Hepatocyte (in vitro differentiated cells): Measurements from ENCODE around the gene RPGRIP1. TPM values are rescaled to one million over a fixed set of nuclear protein-coding genes. Genes with fewer than 3 reads are reported as not detected.

Experiments
- DNase-seq: peaks from one replicate; pipeline ENCODE4 v3.0.0-alpha.2; 2016; ENCODE audit warnings: low spot score
- H2AFZ ChIP-seq: fragments of 200-600 bp; sonication (generic); 2 replicates; pipeline ENCODE4 v1.6.0; 2016; ENCODE audit warnings: antibody characterized with exemption, mild to moderate bottlenecking
- H3K27ac ChIP-seq: fragments of 200-600 bp; sonication (generic); 2 replicates; pipeline ENCODE4 v1.5.1; 2016; ENCODE audit warnings: mild to moderate bottlenecking
- H3K27me3 ChIP-seq: fragments of 200-600 bp; sonication (generic); 2 replicates; pipeline ENCODE4 v1.6.1; 2016
- H3K36me3 ChIP-seq: fragments of 200-600 bp; sonication (generic); replicated peaks from 2 replicates; pipeline ENCODE4 v1.5.1; 2016; ENCODE audit warnings: low read depth; ENCODE audit not compliant: insufficient read depth
- H3K4me1 ChIP-seq: fragments of 200-600 bp; sonication (generic); 2 replicates; pipeline ENCODE4 v1.5.1; 2016; ENCODE audit warnings: mild to moderate bottlenecking, moderate library complexity; ENCODE audit not compliant: insufficient read depth
- H3K4me2 ChIP-seq: fragments of 200-600 bp; sonication (generic); 2 replicates; pipeline ENCODE4 v1.6.0; 2016
- H3K4me3 ChIP-seq: fragments of 200-600 bp; sonication (generic); 2 replicates; pipeline ENCODE4 v1.5.1; 2016; ENCODE audit warnings: mild to moderate bottlenecking
- H3K79me2 ChIP-seq: fragments of 200-600 bp; sonication (generic); 2 replicates; pipeline ENCODE4 v1.6.0; 2017; ENCODE audit warnings: mild to moderate bottlenecking
- H3K9me2 ChIP-seq: fragments of 200-600 bp; sonication (generic); replicated peaks from 2 replicates; pipeline ENCODE4 v1.6.0; 2017; ENCODE audit warnings: mild to moderate bottlenecking; ENCODE audit not compliant: insufficient read depth
- H3K9me3 ChIP-seq: fragments of 200-600 bp; sonication (generic); 2 replicates; pipeline ENCODE4 v1.5.1; 2016; ENCODE audit warnings: low read depth, mild to moderate bottlenecking
- H4K20me1 ChIP-seq: fragments of 200-600 bp; sonication (generic); 2 replicates; pipeline ENCODE4 v1.6.0; 2016; ENCODE audit warnings: mild to moderate bottlenecking; ENCODE audit not compliant: insufficient read depth, poor library complexity, severe bottlenecking
- EZH2 ChIP-seq: fragments of 200-600 bp; sonication (generic); IDR thresholded peaks from 2 replicates; pipeline ENCODE4 v1.6.1; 2016; ENCODE audit warnings: antibody characterized with exemption, mild to moderate bottlenecking, borderline replicate concordance
- EZH2phosphoT487 ChIP-seq: fragments of 200-600 bp; sonication (generic); IDR thresholded peaks from one replicate; pipeline ENCODE4 v1.6.1; 2018; ENCODE audit warnings: antibody characterized with exemption, mild to moderate bottlenecking, low read depth, moderate library complexity; ENCODE audit not compliant: unreplicated experiment, severe bottlenecking
- WGBS: methylation state at CpG from one replicate; pipeline ENCODE4 v1.1.6; 2016; ENCODE audit warnings: low lambda C conversion rate; ENCODE audit errors: missing lambda C conversion rate; 5-methylcytosine and 5-hydroxymethylcytosine counted together
- polyA plus RNA-seq: library from polyadenylated mRNA; unstranded; fragments of >200 nt; fragmentation: Nextera tagmentation; extraction: Ambion mirVana; gene quantifications from 2 replicates; pipeline ENCODE4 v1.2.1, GENCODE V29; 2016
- total RNA-seq: library from RNA; depleted of rRNA; stranded (reverse); fragments of >200 nt; gene quantifications from 2 replicates; pipeline ENCODE4 v1.2.3, GENCODE V29; 2014
- TF ChIP-seq, protein P1 (sequence below): fragments of 200-600 bp; sonication (generic); IDR thresholded peaks from 2 replicates; pipeline ENCODE4 v1.5.1; 2016; ENCODE audit warnings: antibody characterized with exemption, mild to moderate bottlenecking; ENCODE audit not compliant: poor library complexity

The RPGRIP1 gene
- total and polyA plus RNA-seq, 2 experiments from 2014 or later: 0.07 TPM; not detected in 1

DNA sequence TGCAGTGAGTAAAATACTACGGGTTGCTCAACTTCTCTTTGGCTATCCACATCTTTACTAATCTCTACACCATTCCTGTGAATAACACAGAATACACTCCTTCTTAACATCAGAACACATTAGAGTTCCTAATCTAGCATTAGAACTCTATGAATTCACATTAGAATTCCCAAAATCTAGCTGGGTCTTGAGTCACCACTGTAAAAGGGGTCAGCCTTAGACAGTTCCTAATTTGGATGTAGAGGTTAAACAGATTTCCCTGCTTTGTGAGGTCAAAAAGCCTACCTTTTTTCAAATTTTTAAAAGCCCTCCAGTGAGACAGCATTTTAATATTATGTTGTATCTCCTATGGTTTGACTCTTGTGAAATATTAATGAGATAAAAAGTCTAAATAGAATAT, 18.1 kb upstream of the RPGRIP1 start:
- 88% methylated on average over 1 of the region's 1 CpG for WGBS
- Histone ChIP-seq H3K9me3 (no peaks in the 10 kb centered on the region), H3K4me2 (peak overlapping the region; percentile 90), H3K27me3 (no peaks in the 10 kb centered on the region), H3K4me3 (no peak overlapping the region), H3K36me3 (peaks cover 10% of the 10 kb centered on the region), H3K79me2 (peaks cover 100% of the 10 kb centered on the region), H3K4me1 (peaks cover 59% of the 10 kb centered on the region), H2AFZ (no peak overlapping the region), H3K9me2 (no peaks in the 10 kb centered on the region), H4K20me1 (peaks cover 100% of the 10 kb centered on the region), H3K27ac (no peak overlapping the region)
- TF ChIP-seq EZH2: no peak
- no peak for TF ChIP-seq EZH2phosphoT487
- TF ChIP-seq, protein P1, sequence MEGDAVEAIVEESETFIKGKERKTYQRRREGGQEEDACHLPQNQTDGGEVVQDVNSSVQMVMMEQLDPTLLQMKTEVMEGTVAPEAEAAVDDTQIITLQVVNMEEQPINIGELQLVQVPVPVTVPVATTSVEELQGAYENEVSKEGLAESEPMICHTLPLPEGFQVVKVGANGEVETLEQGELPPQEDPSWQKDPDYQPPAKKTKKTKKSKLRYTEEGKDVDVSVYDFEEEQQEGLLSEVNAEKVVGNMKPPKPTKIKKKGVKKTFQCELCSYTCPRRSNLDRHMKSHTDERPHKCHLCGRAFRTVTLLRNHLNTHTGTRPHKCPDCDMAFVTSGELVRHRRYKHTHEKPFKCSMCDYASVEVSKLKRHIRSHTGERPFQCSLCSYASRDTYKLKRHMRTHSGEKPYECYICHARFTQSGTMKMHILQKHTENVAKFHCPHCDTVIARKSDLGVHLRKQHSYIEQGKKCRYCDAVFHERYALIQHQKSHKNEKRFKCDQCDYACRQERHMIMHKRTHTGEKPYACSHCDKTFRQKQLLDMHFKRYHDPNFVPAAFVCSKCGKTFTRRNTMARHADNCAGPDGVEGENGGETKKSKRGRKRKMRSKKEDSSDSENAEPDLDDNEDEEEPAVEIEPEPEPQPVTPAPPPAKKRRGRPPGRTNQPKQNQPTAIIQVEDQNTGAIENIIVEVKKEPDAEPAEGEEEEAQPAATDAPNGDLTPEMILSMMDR: no peak
- DNase-seq: no peak

GRCh38 chr14:21262410-21262809, 17.5 kb upstream of the RPGRIP1 start:
- no peak overlapping the region for H2AFZ ChIP-seq
- peaks cover 10% of the 10 kb centered on the region for H3K36me3 ChIP-seq
- H4K20me1 ChIP-seq: peaks cover 100% of the 10 kb centered on the region
- peak overlapping the region; percentile 90 for H3K4me2 ChIP-seq
- 72% methylated on average over 3 of the region's 3 CpGs for WGBS
- no peak overlapping the region for H3K4me3 ChIP-seq
- no peaks in the 10 kb centered on the region for H3K9me3 ChIP-seq
- no peak for DNase-seq
- H3K27ac ChIP-seq: no peak overlapping the region
- TF ChIP-seq EZH2phosphoT487 (no peak), EZH2 (no peak)
- TF ChIP-seq, protein P1: no peak
- H3K4me1 ChIP-seq: peaks cover 54% of the 10 kb centered on the region
- H3K79me2 ChIP-seq: peaks cover 100% of the 10 kb centered on the region
- H3K9me2 ChIP-seq: no peaks in the 10 kb centered on the region
- no peaks in the 10 kb centered on the region for H3K27me3 ChIP-seq

DNA sequence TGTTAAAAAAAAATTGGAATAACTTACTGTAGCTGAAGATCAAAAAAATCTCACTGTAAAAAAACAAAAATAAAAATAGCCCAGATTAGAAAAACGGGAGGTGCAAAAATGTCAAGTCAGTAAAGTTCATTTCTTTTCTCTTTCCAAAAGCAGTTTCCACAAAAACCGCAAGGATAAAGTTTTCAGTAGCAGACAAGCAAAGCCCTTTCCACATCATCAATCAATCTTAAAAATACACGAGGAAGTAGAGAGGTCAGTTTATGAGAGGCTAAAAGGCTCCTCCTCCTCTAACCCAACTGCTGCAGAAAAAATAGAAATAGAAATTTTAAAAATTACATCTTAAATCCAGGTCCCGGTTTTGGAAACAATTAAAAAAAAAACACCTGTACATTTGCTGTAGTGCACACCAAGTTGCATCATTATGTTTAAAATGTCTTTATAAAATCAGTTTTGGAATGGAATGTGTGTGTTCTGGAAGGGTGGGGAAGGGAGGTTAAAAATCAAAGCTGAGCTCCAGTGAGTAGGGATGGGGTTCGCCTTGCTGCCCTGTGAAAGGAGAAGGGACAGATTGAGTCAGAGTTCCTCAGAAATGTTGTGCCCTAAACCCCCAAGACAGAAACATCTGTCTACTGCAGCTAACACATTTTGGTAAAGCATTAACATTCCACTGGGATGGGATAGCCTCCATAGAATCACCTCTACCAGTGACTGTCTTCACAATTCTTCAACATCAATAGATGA, 16.4 kb upstream of the RPGRIP1 start:
- peak overlapping the region; percentile 50 for H3K27ac ChIP-seq
- no peak overlapping the region for H2AFZ ChIP-seq
- H3K4me2 ChIP-seq: peak overlapping the region; percentile 90
- peaks cover 44% of the 10 kb centered on the region for H3K4me1 ChIP-seq
- 48% methylated on average over 5 of the region's 5 CpGs for WGBS
- TF ChIP-seq EZH2: no peak
- TF ChIP-seq, protein P1: no peak
- no peak for TF ChIP-seq EZH2phosphoT487
- no peaks in the 10 kb centered on the region for H3K27me3 ChIP-seq
- H4K20me1 ChIP-seq: peaks cover 100% of the 10 kb centered on the region
- peaks cover 14% of the 10 kb centered on the region for H3K36me3 ChIP-seq
- no peak for DNase-seq
- no peaks in the 10 kb centered on the region for H3K9me3 ChIP-seq
- H3K4me3 ChIP-seq: no peak overlapping the region
- H3K9me2 ChIP-seq: no peaks in the 10 kb centered on the region
- peaks cover 100% of the 10 kb centered on the region for H3K79me2 ChIP-seq
